Type B pancreatic cell (in vitro differentiated cells): ENCODE results near the gene OR2V2. TPM values are rescaled to one million over a fixed set of nuclear protein-coding genes. Genes with fewer than 3 reads are reported as not detected.

Source experiments
- DNase-seq: peaks from one replicate; pipeline ENCODE4 v3.0.0; 2021; ENCODE audit warnings: mixed read lengths; ENCODE audit not compliant: unreplicated experiment; ENCODE audit errors: extremely low spot score
- H3K27ac Mint-ChIP-seq: 2 replicates; pipeline ENCODE4 v1.8.0; 2021; ENCODE audit warnings: mild to moderate bottlenecking, mixed read lengths
- H3K27me3 Mint-ChIP-seq: 2 replicates; pipeline ENCODE4 v1.8.0; 2021; ENCODE audit warnings: mixed read lengths
- H3K36me3 Mint-ChIP-seq: 2 replicates; pipeline ENCODE4 v1.8.0; 2021; ENCODE audit warnings: mixed read lengths
- H3K4me1 Mint-ChIP-seq: one replicate; pipeline ENCODE4 v1.8.0; 2021; ENCODE audit warnings: mixed read lengths; ENCODE audit not compliant: unreplicated experiment
- H3K4me3 Mint-ChIP-seq: 2 replicates; pipeline ENCODE4 v1.8.0; 2021; ENCODE audit warnings: mild to moderate bottlenecking, mixed read lengths
- H3K9me3 Mint-ChIP-seq: 2 replicates; pipeline ENCODE4 v1.8.0; 2021; ENCODE audit warnings: mixed read lengths
- CTCF ChIP-seq: fragments of 200-600 bp; sonication (generic); conservative IDR thresholded peaks from 2 replicates; pipeline ENCODE4 v1.5.0; 2021; ENCODE audit warnings: antibody characterized with exemption, mild to moderate bottlenecking
- total RNA-seq: library from RNA; stranded (reverse); gene quantifications from 2 replicates; pipeline ENCODE4 v1.2.1, GENCODE V29; 2021; ENCODE audit warnings: low replicate concordance

Gene OR2V2
- total RNA-seq, 1 donor from 2014 or later: not detected

- H3K4me3 Mint-ChIP-seq: peak overlapping the region; percentile 86
- peaks cover 33% of the 10 kb centered on the region for H3K4me1 Mint-ChIP-seq
- no peak for TF ChIP-seq CTCF
- H3K27ac Mint-ChIP-seq: no peak overlapping the region
- no peaks in the 10 kb centered on the region for H3K9me3 Mint-ChIP-seq
- no peak for DNase-seq
- peaks cover 2% of the 10 kb centered on the region for H3K36me3 Mint-ChIP-seq
- peaks cover 95% of the 10 kb centered on the region for H3K27me3 Mint-ChIP-seq
Observed at GRCh38 chr5:181170237-181170825, 22.9 kb downstream of the OR2V2 start.

GRCh38 chr5:181170996-181171395 is 23.6 kb downstream of the OR2V2 start:
- Mint-ChIP-seq H3K4me1 (peaks cover 33% of the 10 kb centered on the region), H3K36me3 (no peaks in the 10 kb centered on the region), H3K9me3 (no peaks in the 10 kb centered on the region), H3K27me3 (peaks cover 92% of the 10 kb centered on the region), H3K4me3 (peak overlapping the region; percentile 86), H3K27ac (no peak overlapping the region)
- DNase-seq: no peak
- TF ChIP-seq CTCF: no peak

GRCh38 chr5:181171782-181172181 is 24.4 kb downstream of the OR2V2 start:
- Mint-ChIP-seq H3K4me1 (peaks cover 33% of the 10 kb centered on the region), H3K27ac (no peak overlapping the region), H3K36me3 (no peaks in the 10 kb centered on the region), H3K27me3 (peaks cover 91% of the 10 kb centered on the region), H3K9me3 (no peaks in the 10 kb centered on the region), H3K4me3 (no peak overlapping the region)
- TF ChIP-seq CTCF: no peak
- DNase-seq: no peak

- peaks cover 33% of the 10 kb centered on the region for H3K4me1 Mint-ChIP-seq
- peak; percentile 42 for TF ChIP-seq CTCF
Observed at GRCh38 chr5:181173027-181173419, 25.6 kb downstream of the OR2V2 start.

GRCh38 chr5:181173420-181174342 is 26.3 kb downstream of the OR2V2 start:
- peaks cover 84% of the 10 kb centered on the region for H3K27me3 Mint-ChIP-seq
- no peak for DNase-seq
- H3K4me3 Mint-ChIP-seq: peak overlapping the region; percentile 82
- H3K36me3 Mint-ChIP-seq: no peaks in the 10 kb centered on the region
- peak overlapping the region; percentile 73 for H3K27ac Mint-ChIP-seq
- TF ChIP-seq CTCF: no peak
- no peaks in the 10 kb centered on the region for H3K9me3 Mint-ChIP-seq
- H3K4me1 Mint-ChIP-seq: peaks cover 33% of the 10 kb centered on the region

More at GRCh38 chr5:181173027-181173419, 25.6 kb downstream of the OR2V2 start:
- Mint-ChIP-seq H3K4me3 (peak overlapping the region; percentile 82), H3K36me3 (no peaks in the 10 kb centered on the region), H3K27ac (peak overlapping the region; percentile 73), H3K27me3 (peaks cover 88% of the 10 kb centered on the region), H3K9me3 (no peaks in the 10 kb centered on the region)
- no peak for DNase-seq
